HepG2 (cell line): ENCODE measurements around the gene PGA3. TPM values are rescaled to one million over a fixed set of nuclear protein-coding genes. Genes with fewer than 3 reads are reported as not detected.

Experiments used
- ATAC-seq: fragments of 200-7000 bp; cut with Tn5 transposase; 3 replicates; pipeline ENCODE4 v1.9.1; 2020; ENCODE audit warnings: mild to moderate bottlenecking, moderate library complexity
- BruUV-seq: library from RNA; stranded (reverse); fragments of 400-500 nt; replicated peaks from 2 replicates; lab custom pipeline; 2021; lab: Mats Ljungman, UMichigan
- CTCF ChIA-PET: fragments of 300-600 bp; formaldehyde crosslinking; extraction: SDS; loops from one replicate; lab custom pipeline; 2021; ENCODE audit warnings: low total read pairs, inconsistent platforms, low intra/inter-chr PET ratio; lab: Yijun Ruan, JAX
- POLR2A ChIA-PET: fragments of 350-600 bp; sonication (Branson Sonifier 250); formaldehyde crosslinking; loops from one replicate; lab custom pipeline; 2020; ENCODE audit warnings: antibody characterized with exemption, inconsistent platforms; lab: Yijun Ruan, JAX
- DNase-seq: peaks from one replicate; pipeline ENCODE4 v3.0.0-alpha.2; 2015; ENCODE audit warnings: low spot score
- FAIRE-seq: peaks from 3 replicates; lab custom pipeline; 2011; peaks lifted over from hg19 to GRCh38; lab: Jason Lieb, UNC
- H2AFZ ChIP-seq: one replicate; pipeline ENCODE4 v1.6.1; 2011; ENCODE audit warnings: low read length, inconsistent platforms
- H3K27ac ChIP-seq: fragments of 300-600 bp; 3 replicates; pipeline ENCODE4 v1.8.0; 2011; ENCODE audit warnings: mixed run types, mild to moderate bottlenecking, mixed read lengths, low read length, inconsistent platforms; ENCODE audit not compliant: insufficient read depth; ENCODE audit errors: extremely low read length
- H3K27me3 ChIP-seq, 2 experiments: fragments of 200-600 bp in 1 of 2; 2 replicates in 1 of 2; 3 replicates in 1 of 2; pipeline versions ENCODE4 v1.6.0 to v1.8.0; 2011; ENCODE audit warnings: low read length in 2 of 2, mild to moderate bottlenecking in 2 of 2, moderate library complexity in 2 of 2, inconsistent platforms in 1 of 2; ENCODE audit not compliant: insufficient read depth in 2 of 2, control insufficient read depth in 1 of 2
- H3K36me3 ChIP-seq, 2 experiments: fragments of 200-600 bp in 1 of 2; replicated peaks in 1 of 2; 2 replicates in 1 of 2; 3 replicates in 1 of 2; pipeline versions ENCODE4 v1.5.1 to v1.8.0; 2011; ENCODE audit warnings: low read length in 2 of 2, inconsistent platforms in 1 of 2; ENCODE audit not compliant: insufficient read depth in 2 of 2, control insufficient read depth in 1 of 2
- H3K4me1 ChIP-seq: 2 replicates; pipeline ENCODE4 v1.5.1; 2012; ENCODE audit warnings: low read length, inconsistent platforms; ENCODE audit not compliant: insufficient read depth
- H3K4me2 ChIP-seq: 2 replicates; pipeline ENCODE4 v1.6.0; 2011; ENCODE audit warnings: low read depth, low read length, inconsistent platforms
- H3K4me3 ChIP-seq, 3 experiments: fragments of 200-600 bp in 1 of 3; sonication (generic), shearing (Covaris generic) in 1 of 3; replicated peaks in 1 of 3; 2 replicates each; pipeline ENCODE4 v1.5.1; 2011 to 2016; ENCODE audit warnings: low read length in 3 of 3, inconsistent platforms in 2 of 3, low read depth in 2 of 3, mild to moderate bottlenecking in 2 of 3, control low read depth in 1 of 3, mixed read lengths in 1 of 3; ENCODE audit not compliant: insufficient read depth in 1 of 3
- H3K79me2 ChIP-seq: one replicate; pipeline ENCODE4 v1.6.1; 2011; ENCODE audit warnings: low read length, inconsistent platforms; ENCODE audit not compliant: insufficient read depth
- H3K9ac ChIP-seq: 2 replicates; pipeline ENCODE4 v1.6.0; 2011; ENCODE audit warnings: mild to moderate bottlenecking, low read depth, low read length, inconsistent platforms; ENCODE audit not compliant: insufficient read depth
- H3K9me3 ChIP-seq: 2 replicates; pipeline ENCODE4 v1.5.1; 2012; ENCODE audit warnings: mild to moderate bottlenecking, low read length
- H4K20me1 ChIP-seq: 2 replicates; pipeline ENCODE4 v1.6.0; 2011; ENCODE audit warnings: inconsistent platforms, mild to moderate bottlenecking, low read length, moderate library complexity; ENCODE audit not compliant: insufficient read depth
- IKZF4 ChIP-seq: sonication (generic); formaldehyde crosslinking; IDR thresholded peaks from 2 replicates; pipeline ENCODE4 v1.5.1; 2020; ENCODE audit warnings: borderline replicate concordance, mild to moderate bottlenecking, low read depth, missing genetic modification reagents; ENCODE audit errors: not compliant biosample characterization
- KDM5B ChIP-seq: sonication (generic); formaldehyde crosslinking; IDR thresholded peaks from 2 replicates; pipeline ENCODE4 v1.4.0; 2020; ENCODE audit warnings: missing genetic modification reagents, mild to moderate bottlenecking, borderline replicate concordance
- PHB2 ChIP-seq: fragments of 450-650 bp; IDR thresholded peaks from 2 replicates; pipeline ENCODE4 v1.6.1; 2018; ENCODE audit not compliant: partially characterized antibody
- REXO4 ChIP-seq: sonication (generic); formaldehyde crosslinking; IDR thresholded peaks from 2 replicates; pipeline ENCODE4 v1.8.0; 2022; ENCODE audit warnings: missing genetic modification reagents, mild to moderate bottlenecking, borderline replicate concordance
- ZBTB4 ChIP-seq: sonication (generic); formaldehyde crosslinking; IDR thresholded peaks from 2 replicates; pipeline ENCODE4 v1.4.0; 2020; ENCODE audit warnings: missing genetic modification reagents, mild to moderate bottlenecking, borderline replicate concordance
- ZNF235 ChIP-seq: sonication (generic); formaldehyde crosslinking; IDR thresholded peaks from 2 replicates; pipeline ENCODE4 v1.8.1; 2023; ENCODE audit warnings: mild to moderate bottlenecking, missing genetic modification reagents, borderline replicate concordance
- ZNF276 ChIP-seq: sonication (generic); formaldehyde crosslinking; IDR thresholded peaks from 2 replicates; pipeline ENCODE4 v1.4.0; 2020; ENCODE audit warnings: mild to moderate bottlenecking, low read depth, missing genetic modification reagents
- ZNF629 ChIP-seq: sonication (generic); formaldehyde crosslinking; conservative IDR thresholded peaks from 2 replicates; pipeline ENCODE4 v1.5.0; 2020; ENCODE audit warnings: missing genetic modification reagents
- WGBS: methylation state at CpG from one replicate; pipeline ENCODE4 v1.1.6; 2017; ENCODE audit warnings: low lambda C conversion rate; 5-methylcytosine and 5-hydroxymethylcytosine counted together
- in situ Hi-C: cut with HindIII; loops from 2 replicates; pipeline ENCODE4 v1.10.0; 2017; ENCODE audit warnings: low pct_unique_long_range_greater_than_20kb; ENCODE audit not compliant: extremely low pct_ligation_motif_present
- intact Hi-C: fragments of 100-400 bp; cut with micrococcal nuclease; formaldehyde crosslinking; loops from one replicate; pipeline ENCODE4 v1.10.0; 2022; ENCODE audit not compliant: unreplicated experiment
- polyA plus RNA-seq, 8 experiments: library from polyadenylated mRNA; depleted of rRNA in 3 of 8; stranded (reverse) in 7 of 8; unstranded in 1 of 8; fragments of >200 nt; fragmentation: Illumina TruSeq in 4 of 8; extraction: Trizol in 4 of 8; gene quantifications; 2 replicates each; pipeline versions ENCODE4 v1.2.1 to v1.2.3, GENCODE V29; 2011 to 2016; ENCODE audit warnings: low read depth in 4 of 8, missing spikeins in 1 of 8, mixed read lengths in 1 of 8; ENCODE audit not compliant: insufficient read depth in 1 of 8
- total RNA-seq, 5 experiments: library from RNA; depleted of rRNA; stranded (reverse); fragments of >200 nt; fragmentation: Illumina TruSeq; extraction: Trizol; gene quantifications; 2 replicates each; pipeline ENCODE4 v1.2.3, GENCODE V29; 2016; ENCODE audit warnings: low read depth in 1 of 5

Gene PGA3
- total and polyA plus RNA-seq, 2 of the 13 experiments (the other 11 are each of a cell fraction or from before 2014, with no cell fraction given): not detected

GRCh38 chr11:61181489-61181888 is 21.8 kb upstream of the PGA3 start:
- WGBS: 25% methylated on average over 4 of the region's 4 CpGs
- H3K9ac ChIP-seq: no peak overlapping the region
- no peak overlapping the region for H3K4me2 ChIP-seq
- no TSS peak for BruUV-seq
- POLR2A ChIA-PET: no interaction called here
- H3K4me1 ChIP-seq: no peaks in the 10 kb centered on the region
- no peak overlapping the region for H3K27ac ChIP-seq
- H3K4me3 ChIP-seq: no peak overlapping the region
- ATAC-seq (no peak), DNase-seq (no peak), FAIRE-seq (no peak)
- H3K36me3 ChIP-seq: no peaks in the 10 kb centered on the region
- H3K27me3 ChIP-seq: peaks cover 0 to 3% of the 10 kb centered on the region in 2 experiments; a peak in 1 of 5 replicates
- no peaks in the 10 kb centered on the region for H3K79me2 ChIP-seq
- intact Hi-C loops: no loop called here
- TF ChIP-seq KDM5B (CRISPR knock-in tag): no peak
- no peak for TF ChIP-seq ZBTB4 (CRISPR knock-in tag)
- TF ChIP-seq IKZF4 (CRISPR knock-in tag): no peak
- no peak for TF ChIP-seq ZNF629
- no peak for TF ChIP-seq PHB2
- TF ChIP-seq ZNF276: no peak
- no peak for TF ChIP-seq ZNF235 (CRISPR knock-in tag)
- no peak for TF ChIP-seq REXO4 (CRISPR knock-in tag)
- TF ChIP-seq, all 625 proteins: peak for 0
- Histone ChIP-seq H2AFZ (no peak overlapping the region), H4K20me1 (no peaks in the 10 kb centered on the region), H3K9me3 (no peaks in the 10 kb centered on the region)
- in situ Hi-C loops: no loop called here
- CTCF ChIA-PET: no interaction called here
